Left forelimb (tissue), 1 donor: ENCODE results near the gene HERC4.
"Not testable (repeated sequence)": the region's sequence is repeated elsewhere in the genome, so short reads cannot be mapped to it uniquely, and the experiment has no call there.

Experiments used
- DNase-seq: peaks from one replicate; pipeline ENCODE4 v3.0.0-alpha.2; 2018; ENCODE audit warnings: low spot score

HERC4 gene

GRCh38 chr10:68047122-68047521, 28.0 kb downstream of the HERC4 start:
- no peak for DNase-seq

- no peak for DNase-seq
Measured at GRCh38 chr10:68046642-68047041, 28.4 kb downstream of the HERC4 start.

- no peak for DNase-seq
Measured at GRCh38 chr10:68043030-68043429, 32.1 kb downstream of the HERC4 start.

- no peak for DNase-seq
Measured at GRCh38 chr10:68032113-68032512, 43.0 kb downstream of the HERC4 start.

- no peak for DNase-seq
Measured at GRCh38 chr10:68027429-68027828, 47.7 kb downstream of the HERC4 start.

- no peak for DNase-seq
Measured at GRCh38 chr10:68023292-68023691, 51.8 kb downstream of the HERC4 start.

GRCh38 chr10:68022324-68022723, 52.8 kb downstream of the HERC4 start:
- DNase-seq = not testable (repeated sequence)

GRCh38 chr10:68016519-68016918, 58.6 kb downstream of the HERC4 start:
- not testable (repeated sequence) for DNase-seq

GRCh38 chr10:68010426-68010940, 64.6 kb downstream of the HERC4 start:
- DNase-seq = no peak

- DNase-seq = no peak
Measured at GRCh38 chr10:68007356-68007755, 67.7 kb downstream of the HERC4 start.

- no peak for DNase-seq
Measured at GRCh38 chr10:68001539-68001938, 73.5 kb downstream of the HERC4 start.

- DNase-seq = no peak
Measured at GRCh38 chr10:68001000-68001399, 74.1 kb downstream of the HERC4 start.

GRCh38 chr10:67990093-67990492, 85.0 kb downstream of the HERC4 start:
- no peak for DNase-seq

GRCh38 chr10:67988606-67989005, 86.5 kb downstream of the HERC4 start:
- DNase-seq = no peak

GRCh38 chr10:67982603-67983002, 92.5 kb downstream of the HERC4 start:
- DNase-seq = not testable (repeated sequence)

GRCh38 chr10:67978749-67979148, 96.3 kb downstream of the HERC4 start:
- no peak for DNase-seq

GRCh38 chr10:67977251-67977650, 97.8 kb downstream of the HERC4 start:
- no peak for DNase-seq

GRCh38 chr10:67976292-67977245, 98.5 kb downstream of the HERC4 start:
- DNase-seq = no peak

- no peak for DNase-seq
Measured at GRCh38 chr10:67975871-67976270, 99.2 kb downstream of the HERC4 start.

GRCh38 chr10:67971311-67971710, 103.8 kb downstream of the HERC4 start:
- DNase-seq = no peak

- DNase-seq = no peak
Measured at GRCh38 chr10:67969875-67970274, 105.2 kb downstream of the HERC4 start.

- DNase-seq = not testable (repeated sequence)
Measured at GRCh38 chr10:67966035-67966434, 109.0 kb downstream of the HERC4 start.

GRCh38 chr10:67965456-67965855, 109.6 kb downstream of the HERC4 start:
- no peak for DNase-seq
